Smooth muscle cell of the brain vasculature (primary cell): ENCODE measurements around the gene AKAP7.
"Not testable (repeated sequence)": the region's sequence is repeated elsewhere in the genome, so short reads cannot be mapped to it uniquely, and the experiment has no call there.

ENCODE experiments used
- DNase-seq: peaks from one replicate; pipeline ENCODE4 v3.0.0-alpha.2; 2012; ENCODE audit warnings: low read depth, low spot score

The AKAP7 gene

GRCh38 chr6:131135244-131136020 lies at the start of gene AKAP7:
TSS of gene AKAP7 (plus strand) at chr6:131135467. CDS start at chr6:131135764, 297 bp downstream.
- DNase-seq, result peak; percentile 20

DNA sequence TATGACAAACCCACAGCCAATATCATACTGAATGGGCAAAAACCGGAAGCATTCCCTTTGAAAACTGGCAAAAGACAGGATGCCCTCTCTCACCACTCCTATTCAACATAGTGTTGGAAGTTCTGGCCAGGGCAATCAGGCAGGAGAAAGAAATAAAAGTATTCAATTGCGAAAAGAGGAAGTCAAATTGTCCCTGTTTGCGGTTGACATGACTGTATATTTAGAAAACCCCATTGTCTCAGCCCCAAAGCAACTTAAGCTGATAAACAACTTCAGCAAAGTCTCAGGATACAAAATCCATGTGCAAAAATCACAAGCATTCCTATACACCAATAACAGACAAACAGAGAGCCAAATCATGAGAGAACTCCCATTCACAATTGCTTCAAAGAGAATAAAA lies 44.9 kb upstream of the AKAP7 start:
- not testable (repeated sequence) for DNase-seq

GRCh38 chr6:131091944-131092343 lies 43.3 kb upstream of the AKAP7 start:
- DNase-seq, result not testable (repeated sequence)

- DNase-seq, result no peak
Measured at GRCh38 chr6:131093334-131093733, 41.9 kb upstream of the AKAP7 start.

GRCh38 chr6:131096786-131097185 lies 38.5 kb upstream of the AKAP7 start:
- no peak for DNase-seq

DNA sequence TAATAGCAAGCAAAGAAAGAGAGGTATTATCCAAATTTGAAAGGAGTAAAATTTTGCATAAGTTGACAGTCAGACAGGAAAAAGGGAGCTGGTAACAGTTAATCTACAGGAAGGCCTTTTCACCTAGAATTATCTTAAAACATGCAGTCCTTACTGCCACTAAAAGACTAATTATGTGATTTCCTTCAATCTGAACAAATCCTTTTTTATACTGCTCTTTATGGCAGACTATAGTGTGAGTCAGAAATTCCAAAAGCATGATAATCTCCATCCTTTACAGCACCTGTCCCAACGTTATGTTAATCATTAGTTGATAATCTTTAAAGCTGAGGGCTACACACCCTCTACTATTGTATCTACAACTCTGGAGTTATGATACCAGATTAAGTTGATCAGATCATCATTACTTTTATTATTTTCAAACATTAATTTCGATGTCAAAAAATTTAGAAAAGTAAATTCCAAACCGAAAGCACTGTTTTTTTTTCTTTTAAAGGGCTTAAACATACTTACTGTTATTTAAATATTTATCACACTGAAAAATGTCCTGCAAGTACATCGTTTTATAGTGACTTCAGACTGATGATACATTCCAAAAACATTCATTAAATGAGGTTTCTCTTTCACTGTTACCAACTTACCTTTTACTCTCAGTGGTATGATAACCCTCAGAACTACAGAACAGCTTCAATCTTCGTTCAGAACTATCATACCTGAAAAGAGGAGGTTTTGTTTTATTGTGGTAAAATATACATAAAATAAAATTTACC lies 33.2 kb upstream of the AKAP7 start:
- no peak for DNase-seq

DNA sequence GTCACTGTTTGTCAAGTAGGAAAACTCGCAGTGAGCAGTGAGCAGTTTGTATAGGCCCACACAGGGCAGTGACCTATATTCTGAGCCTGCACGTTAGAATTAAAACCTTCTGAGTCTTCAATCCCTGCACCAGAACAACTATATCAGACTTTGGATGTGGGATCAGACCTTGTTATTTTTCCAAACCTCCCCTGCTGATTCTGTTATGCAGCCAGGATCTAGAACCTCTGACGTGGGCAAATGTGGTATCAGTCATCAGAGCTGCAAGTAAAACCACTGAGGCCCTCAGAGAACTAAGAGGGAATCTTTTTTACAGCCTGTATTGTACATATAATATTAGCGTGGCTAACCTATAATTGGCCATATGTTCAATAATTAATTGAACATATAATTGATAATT lies 32.0 kb upstream of the AKAP7 start:
- DNase-seq, result peak; percentile 78

DNA sequence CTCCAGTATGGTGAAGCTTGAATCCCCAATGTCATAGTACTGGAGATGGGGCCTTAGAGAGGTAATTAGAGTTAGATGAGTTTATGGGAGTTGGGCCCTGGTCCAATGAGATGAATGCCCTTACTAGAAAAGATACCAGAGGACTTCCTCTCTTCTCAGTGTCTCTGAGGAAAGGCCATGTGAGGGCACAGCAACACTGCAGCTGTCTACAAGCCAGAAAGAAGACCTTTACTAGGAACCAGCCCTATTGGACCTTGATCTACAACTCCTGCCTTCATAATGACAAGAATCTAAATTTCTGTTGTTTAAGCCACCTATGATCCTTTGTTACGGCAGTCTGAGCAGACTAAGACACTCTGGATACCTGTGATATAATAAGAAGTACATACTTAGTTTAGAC lies 31.4 kb upstream of the AKAP7 start:
- no peak for DNase-seq

DNA sequence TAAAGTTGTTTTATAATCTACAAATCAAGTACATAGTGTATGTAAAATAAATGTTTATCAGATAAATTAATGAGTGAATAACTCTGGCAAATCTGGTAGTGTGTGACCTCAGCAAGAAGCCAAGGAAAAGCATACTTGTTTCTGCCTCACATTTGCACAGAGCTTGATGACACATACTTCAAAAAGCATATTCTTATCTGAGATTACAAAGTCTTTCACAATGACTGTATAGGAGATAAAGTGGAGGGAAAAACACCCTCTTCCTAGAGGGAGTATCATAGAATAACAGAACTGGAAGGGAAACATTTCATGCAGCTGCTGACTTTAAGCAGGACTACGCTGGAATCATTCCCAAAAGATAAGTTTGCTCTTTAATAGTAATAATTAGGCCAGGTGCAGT lies 28.1 kb upstream of the AKAP7 start:
- no peak for DNase-seq

DNA sequence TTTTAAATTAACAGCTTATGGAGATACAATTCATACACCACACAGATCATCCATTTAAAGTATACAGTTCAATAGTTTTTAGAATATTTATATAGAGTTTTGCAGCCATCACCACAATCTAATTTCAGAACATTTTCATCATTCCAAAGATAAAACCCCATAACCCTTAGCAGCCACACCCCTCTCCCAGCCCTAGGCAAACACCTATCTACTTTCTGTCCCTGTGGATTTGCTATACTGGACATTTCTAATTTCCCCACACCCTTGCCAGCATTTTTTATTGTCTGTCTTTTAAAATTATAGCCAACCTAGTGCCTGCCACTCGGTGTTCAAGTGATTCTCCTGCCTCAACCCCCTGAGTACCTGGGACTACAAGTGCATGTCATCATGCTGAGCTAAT lies 23.0 kb upstream of the AKAP7 start:
- DNase-seq, result no peak

GRCh38 chr6:131115651-131116050 lies 19.6 kb upstream of the AKAP7 start:
- DNase-seq, result no peak

GRCh38 chr6:131116321-131116720 lies 18.9 kb upstream of the AKAP7 start:
- DNase-seq, result no peak

GRCh38 chr6:131116755-131117360 lies 18.4 kb upstream of the AKAP7 start:
- DNase-seq, result peak; percentile 33

- no peak for DNase-seq
Measured at GRCh38 chr6:131117878-131118277, 17.4 kb upstream of the AKAP7 start.

DNA sequence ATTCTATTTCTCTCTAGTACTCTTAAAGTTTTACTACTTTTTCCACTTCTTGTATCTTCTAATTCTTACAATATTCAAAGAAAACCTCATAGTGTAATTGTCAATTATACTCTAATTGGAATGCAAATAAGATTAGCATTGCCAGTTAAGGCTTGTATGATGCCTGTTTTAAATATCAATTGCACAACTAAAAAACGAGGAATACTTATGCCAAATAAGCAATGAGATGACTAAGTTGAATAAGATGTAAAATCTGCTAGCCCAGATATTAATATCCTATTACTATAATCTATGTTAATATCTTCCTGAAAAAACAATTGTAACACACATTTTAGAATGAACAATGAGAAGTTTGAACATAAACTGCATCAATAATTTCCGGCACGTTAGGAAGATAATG lies 13.3 kb upstream of the AKAP7 start:
- no peak for DNase-seq

- no peak for DNase-seq
Measured at GRCh38 chr6:131122516-131122915, 12.8 kb upstream of the AKAP7 start.

- no peak for DNase-seq
Measured at GRCh38 chr6:131124336-131125071, 10.8 kb upstream of the AKAP7 start.

DNA sequence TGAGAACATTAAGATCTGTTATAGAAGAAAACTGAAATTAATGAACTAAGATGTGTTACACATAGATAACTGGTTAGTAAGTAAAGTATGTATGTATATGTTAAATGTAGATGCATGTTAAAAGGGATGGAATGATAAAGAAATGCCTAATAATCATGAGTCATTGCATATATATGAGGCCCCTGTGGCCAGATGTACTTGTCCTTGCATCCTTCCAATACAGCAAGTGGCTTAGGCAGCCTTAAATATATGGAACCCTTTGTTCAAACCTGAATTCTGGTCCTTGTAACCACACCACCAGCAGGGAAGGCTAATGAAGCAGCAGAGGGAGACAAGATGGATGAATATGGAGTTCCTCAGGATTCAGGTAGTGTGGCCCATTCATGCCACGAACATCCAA lies 9.8 kb upstream of the AKAP7 start:
- no peak for DNase-seq

- no peak for DNase-seq
Measured at GRCh38 chr6:131129689-131130553, 5.3 kb upstream of the AKAP7 start.

DNA sequence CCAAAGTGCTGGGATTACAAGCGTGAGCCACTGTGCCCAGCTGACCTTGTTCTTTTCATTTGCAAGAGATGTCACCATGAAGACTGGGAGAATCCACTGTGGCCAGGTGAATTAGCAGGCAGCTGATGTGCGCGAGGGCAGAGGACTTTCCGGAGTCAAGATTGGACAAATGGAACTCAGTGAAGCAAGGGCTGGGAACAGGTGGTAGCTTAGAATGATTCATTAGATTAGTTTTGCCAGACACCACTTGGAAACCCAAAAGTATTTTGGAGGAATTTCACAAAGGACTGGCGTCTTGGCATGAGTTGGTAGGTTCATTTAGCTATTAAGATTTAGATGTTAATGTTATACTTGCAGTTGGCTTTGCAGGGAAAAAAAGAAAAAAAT lies 4.7 kb upstream of the AKAP7 start:
- DNase-seq, result no peak

- DNase-seq, result no peak
Measured at GRCh38 chr6:131132360-131132759, 2.9 kb upstream of the AKAP7 start.
